A549 (cell line): ENCODE data around the gene C14orf119. TPM values are rescaled to one million over a fixed set of nuclear protein-coding genes. Genes with fewer than 3 reads are reported as not detected.

Source experiments
- ATAC-seq, 2 experiments: fragments of 200-7000 bp in 1 of 2; fragments of >200 bp in 1 of 2; cut with Nextera tagmentation in 1 of 2; cut with Tn5 transposase in 1 of 2; 3 replicates each; pipeline versions ENCODE4 v1.8.0 to v1.9.1; 2018 to 2020; ENCODE audit warnings: mild to moderate bottlenecking in 1 of 2, moderate library complexity in 1 of 2
- CTCF ChIA-PET: fragments of 300-600 bp; sonication (Branson Sonifier 250); formaldehyde crosslinking; extraction: SDS; loops from one replicate; lab custom pipeline; 2021; ENCODE audit warnings: antibody characterized with exemption, inconsistent platforms; lab: Yijun Ruan, JAX
- POLR2A ChIA-PET: fragments of 350-600 bp; formaldehyde crosslinking; extraction: SDS; loops from one replicate; lab custom pipeline; 2021; ENCODE audit warnings: antibody characterized with exemption, inconsistent platforms; lab: Yijun Ruan, JAX
- DNase-seq, 2 experiments: peaks; one replicate each; pipeline versions ENCODE4 v3.0.0 to v3.0.0-alpha.2; 2011 to 2016; ENCODE audit warnings: low read depth in 1 of 2, low spot score in 1 of 2
- FAIRE-seq: peaks from 2 replicates; lab custom pipeline; 2011; peaks lifted over from hg19 to GRCh38; lab: Jason Lieb, UNC
- H3K27ac ChIP-seq, 2 experiments: fragments of >200 bp; sonication (Bioruptor Twin); formaldehyde crosslinking; 3 replicates each; pipeline ENCODE4 v1.5.1; 2016 to 2017
- H3K4me1 ChIP-seq: fragments of >200 bp; sonication (Bioruptor Twin); formaldehyde crosslinking; 3 replicates; pipeline ENCODE4 v1.6.1; 2016
- H3K4me2 ChIP-seq: fragments of >200 bp; sonication (Bioruptor Twin); formaldehyde crosslinking; 3 replicates; pipeline ENCODE4 v1.6.1; 2016
- H3K4me3 ChIP-seq: fragments of >200 bp; sonication (Bioruptor Twin); formaldehyde crosslinking; 3 replicates; pipeline ENCODE4 v1.5.1; 2016
- H3K9me3 ChIP-seq: fragments of >200 bp; sonication (Bioruptor Twin); formaldehyde crosslinking; 3 replicates; pipeline ENCODE4 v1.6.1; 2016
- CBX2 ChIP-seq: fragments of 200-600 bp; sonication (generic); IDR thresholded peaks from 2 replicates; pipeline ENCODE4 v1.6.1; 2016; ENCODE audit warnings: low read depth, mild to moderate bottlenecking, borderline replicate concordance
- CBX8 ChIP-seq: fragments of 200-600 bp; sonication (generic); IDR thresholded peaks from 2 replicates; pipeline ENCODE4 v1.6.1; 2016
- CTCF ChIP-seq: fragments of >200 bp; sonication (Bioruptor Twin); formaldehyde crosslinking; IDR thresholded peaks from 3 replicates; pipeline ENCODE4 v1.5.1; 2016
- E2F6 ChIP-seq: IDR thresholded peaks from 2 replicates; pipeline ENCODE4 v1.6.1; 2012; ENCODE audit warnings: low read depth, borderline replicate concordance
- ELK1 ChIP-seq: fragments of 150-350 bp; IDR thresholded peaks from 2 replicates; pipeline ENCODE4 v1.6.1; 2014; ENCODE audit warnings: low read depth, mild to moderate bottlenecking, low read length
- ESRRA ChIP-seq: fragments of 150-350 bp; IDR thresholded peaks from 2 replicates; pipeline ENCODE4 v1.6.1; 2014; ENCODE audit warnings: mild to moderate bottlenecking, low read length, borderline replicate concordance
- FOXS1 ChIP-seq: fragments of 250-450 bp; sonication (Bioruptor Pico); IDR thresholded peaks from 2 replicates; pipeline ENCODE4 v1.5.0; 2020; ENCODE audit warnings: mild to moderate bottlenecking, moderate library complexity
- GATA3 ChIP-seq: IDR thresholded peaks from 2 replicates; pipeline ENCODE4 v1.6.1; 2012; ENCODE audit warnings: borderline replicate concordance
- HES2 ChIP-seq: fragments of >200 bp; sonication (Bioruptor Twin); formaldehyde crosslinking; IDR thresholded peaks from 2 replicates; pipeline ENCODE4 v1.6.1; 2016
- HMGXB4 ChIP-seq: fragments of 250-450 bp; sonication (Bioruptor Pico); IDR thresholded peaks from 2 replicates; pipeline ENCODE4 v1.5.0; 2021; ENCODE audit warnings: mild to moderate bottlenecking, moderate library complexity, borderline replicate concordance
- HOXB13 ChIP-seq: fragments of 250-450 bp; sonication (Bioruptor Pico); IDR thresholded peaks from 2 replicates; pipeline ENCODE4 v1.5.0; 2020; ENCODE audit warnings: low read depth, mild to moderate bottlenecking, moderate library complexity
- HOXB5 ChIP-seq: fragments of 250-450 bp; sonication (Bioruptor Pico); IDR thresholded peaks from 2 replicates; pipeline ENCODE4 v1.5.0; 2020; ENCODE audit warnings: mild to moderate bottlenecking, moderate library complexity
- NPAS2 ChIP-seq: fragments of 250-450 bp; sonication (Bioruptor Pico); IDR thresholded peaks from 2 replicates; pipeline ENCODE4 v1.8.0; 2022; ENCODE audit warnings: mild to moderate bottlenecking, moderate library complexity, borderline replicate concordance
- PBX3 ChIP-seq: IDR thresholded peaks from 2 replicates; pipeline ENCODE4 v1.6.1; 2012
- REST ChIP-seq: fragments of 200-600 bp; sonication (generic); IDR thresholded peaks from 2 replicates; pipeline ENCODE4 v1.6.1; 2016; ENCODE audit warnings: antibody characterized with exemption, mild to moderate bottlenecking, moderate library complexity
- RNF2 ChIP-seq: fragments of 200-600 bp; sonication (generic); IDR thresholded peaks from 2 replicates; pipeline ENCODE4 v1.6.1; 2016; ENCODE audit warnings: low read depth, mild to moderate bottlenecking, antibody characterized with exemption, moderate library complexity, borderline replicate concordance
- SMC3 ChIP-seq: fragments of >200 bp; sonication (Bioruptor Twin); formaldehyde crosslinking; IDR thresholded peaks from 3 replicates; pipeline ENCODE4 v1.6.1; 2018; ENCODE audit warnings: inconsistent platforms
- SREBF2 ChIP-seq: fragments of 450-650 bp; IDR thresholded peaks from 2 replicates; pipeline ENCODE4 v1.6.1; 2014; ENCODE audit warnings: mild to moderate bottlenecking, moderate library complexity
- TFCP2L1 ChIP-seq: fragments of 250-450 bp; sonication (Bioruptor Pico); IDR thresholded peaks from 2 replicates; pipeline ENCODE4 v1.5.0; 2021; ENCODE audit warnings: mild to moderate bottlenecking
- ZFP36 ChIP-seq: fragments of 450-650 bp; IDR thresholded peaks from 2 replicates; pipeline ENCODE4 v1.6.1; 2014; ENCODE audit warnings: borderline replicate concordance; ENCODE audit not compliant: partially characterized antibody
- WGBS: methylation state at CpG from one replicate; pipeline ENCODE4 v1.1.6; 2017; ENCODE audit errors: missing lambda C conversion rate; 5-methylcytosine and 5-hydroxymethylcytosine counted together
- polyA plus RNA-seq, 4 experiments: library from polyadenylated mRNA; depleted of rRNA in 3 of 4; stranded (reverse); fragments of >200 nt; fragmentation: RNase III in 1 of 4; extraction: RNeasy Plus Mini Kit Qiagen cat#74134 plus additional on column Dnase treatment in 1 of 4; gene quantifications; 2 replicates in 3 of 4; 3 replicates in 1 of 4; pipeline ENCODE4 v1.2.3, GENCODE V29; 2011 to 2017

Gene C14orf119
- polyA plus RNA-seq, 2 of the 4 experiments (the other 2 are of a cell fraction) = 82.5 to 102 TPM

GRCh38 chr14:23049011-23049410, 46.3 kb upstream of the C14orf119 start:
- Histone ChIP-seq H3K4me2 (no peak overlapping the region), H3K27ac (no peak overlapping the region), H3K4me1 (no peaks in the 10 kb centered on the region), H3K4me3 (no peak overlapping the region), H3K9me3 (no peaks in the 10 kb centered on the region)
- 100% methylated on average over 4 of the region's 9 CpGs for WGBS
- no peak for DNase-seq
- POLR2A ChIA-PET = no interaction called here
- ATAC-seq = no peak
- no peak for FAIRE-seq
- TF ChIP-seq GATA3 (no peak), SREBF2 (no peak), REST (no peak), NPAS2 (CRISPR knock-in tag) (no peak), TFCP2L1 (CRISPR knock-in tag) (no peak), PBX3 (no peak), E2F6 (no peak), CBX2 (no peak), FOXS1 (CRISPR knock-in tag) (no peak), HOXB13 (CRISPR knock-in tag) (no peak), CTCF (no peak), SMC3 (no peak), HOXB5 (no peak), RNF2 (no peak), ESRRA (no peak), ZFP36 (no peak), ELK1 (no peak), CBX8 (no peak), HES2 (no peak), HMGXB4 (CRISPR knock-in tag) (no peak)
- CTCF ChIA-PET = interaction anchor here (0.9 to 33.8 kb wide), 4 partner anchors 10 to 119 kb away, joined by 3 to 1206 read pairs (median 30); partner anchors contain the start of genes AJUBA and CDH24
